ENCODE data around the gene ARG1.
"Not testable (repeated sequence)": the region's sequence is repeated elsewhere in the genome, so short reads cannot be mapped to it uniquely, and the experiment has no call there.

The ARG1 gene

DNA sequence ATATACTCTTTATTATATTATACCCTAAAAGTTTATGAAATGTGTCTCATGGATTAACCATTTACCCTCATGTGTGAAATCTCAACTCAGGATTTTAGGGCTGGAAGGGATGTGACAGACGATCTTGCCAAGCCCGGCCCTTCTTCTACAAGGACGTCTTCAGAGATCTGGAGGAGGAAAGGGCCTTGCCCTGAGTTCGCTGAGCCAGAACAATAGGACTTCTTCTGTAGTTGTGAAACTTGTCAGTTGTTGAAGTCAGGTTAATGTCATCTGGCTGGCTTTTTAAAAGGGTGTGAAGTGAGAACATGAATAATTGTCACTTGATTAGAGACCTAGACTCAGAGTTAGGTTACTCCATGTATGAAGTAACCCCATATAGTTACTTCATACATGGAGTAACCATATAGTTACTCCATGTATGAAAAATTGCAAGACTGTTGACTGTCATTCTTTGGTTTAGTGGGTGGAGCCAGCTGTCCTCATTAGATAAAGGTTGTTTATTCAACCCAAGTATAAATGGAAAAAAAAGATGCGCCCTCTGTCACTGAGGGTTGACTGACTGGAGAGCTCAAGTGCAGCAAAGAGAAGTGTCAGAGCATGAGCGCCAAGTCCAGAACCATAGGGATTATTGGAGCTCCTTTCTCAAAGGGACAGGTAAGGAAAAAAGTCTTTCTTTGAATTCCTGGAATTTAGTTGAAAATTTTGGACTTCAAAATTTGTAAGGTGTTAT lies at the start of gene ARG1:
Gene ARG1 (plus strand): TSS at position 541 of the 730 bp plus-strand sequence. CDS start 57 bp downstream, at position 598.
- Histone ChIP-seq H3K27me3 (replicated peaks; ENCODE audit: control insufficient read depth, insufficient read depth, low read length) (no peaks in the 10 kb centered on the region), H3K36me3 (ENCODE audit: control insufficient read depth, insufficient read depth, low read length) (no peaks in the 10 kb centered on the region), H3K4me3 (replicated peaks; ENCODE audit: low read depth, low read length) (no peak within 1 kb of the TSS)
- DNase-seq (ENCODE audit: extremely low read depth, insufficient read length) = no peak
- TF ChIP-seq, protein P1, sequence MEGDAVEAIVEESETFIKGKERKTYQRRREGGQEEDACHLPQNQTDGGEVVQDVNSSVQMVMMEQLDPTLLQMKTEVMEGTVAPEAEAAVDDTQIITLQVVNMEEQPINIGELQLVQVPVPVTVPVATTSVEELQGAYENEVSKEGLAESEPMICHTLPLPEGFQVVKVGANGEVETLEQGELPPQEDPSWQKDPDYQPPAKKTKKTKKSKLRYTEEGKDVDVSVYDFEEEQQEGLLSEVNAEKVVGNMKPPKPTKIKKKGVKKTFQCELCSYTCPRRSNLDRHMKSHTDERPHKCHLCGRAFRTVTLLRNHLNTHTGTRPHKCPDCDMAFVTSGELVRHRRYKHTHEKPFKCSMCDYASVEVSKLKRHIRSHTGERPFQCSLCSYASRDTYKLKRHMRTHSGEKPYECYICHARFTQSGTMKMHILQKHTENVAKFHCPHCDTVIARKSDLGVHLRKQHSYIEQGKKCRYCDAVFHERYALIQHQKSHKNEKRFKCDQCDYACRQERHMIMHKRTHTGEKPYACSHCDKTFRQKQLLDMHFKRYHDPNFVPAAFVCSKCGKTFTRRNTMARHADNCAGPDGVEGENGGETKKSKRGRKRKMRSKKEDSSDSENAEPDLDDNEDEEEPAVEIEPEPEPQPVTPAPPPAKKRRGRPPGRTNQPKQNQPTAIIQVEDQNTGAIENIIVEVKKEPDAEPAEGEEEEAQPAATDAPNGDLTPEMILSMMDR (IDR thresholded peaks at IDR 0.05; ENCODE audit: insufficient read depth, low read length, poor library complexity, severe bottlenecking) = no peak

DNA sequence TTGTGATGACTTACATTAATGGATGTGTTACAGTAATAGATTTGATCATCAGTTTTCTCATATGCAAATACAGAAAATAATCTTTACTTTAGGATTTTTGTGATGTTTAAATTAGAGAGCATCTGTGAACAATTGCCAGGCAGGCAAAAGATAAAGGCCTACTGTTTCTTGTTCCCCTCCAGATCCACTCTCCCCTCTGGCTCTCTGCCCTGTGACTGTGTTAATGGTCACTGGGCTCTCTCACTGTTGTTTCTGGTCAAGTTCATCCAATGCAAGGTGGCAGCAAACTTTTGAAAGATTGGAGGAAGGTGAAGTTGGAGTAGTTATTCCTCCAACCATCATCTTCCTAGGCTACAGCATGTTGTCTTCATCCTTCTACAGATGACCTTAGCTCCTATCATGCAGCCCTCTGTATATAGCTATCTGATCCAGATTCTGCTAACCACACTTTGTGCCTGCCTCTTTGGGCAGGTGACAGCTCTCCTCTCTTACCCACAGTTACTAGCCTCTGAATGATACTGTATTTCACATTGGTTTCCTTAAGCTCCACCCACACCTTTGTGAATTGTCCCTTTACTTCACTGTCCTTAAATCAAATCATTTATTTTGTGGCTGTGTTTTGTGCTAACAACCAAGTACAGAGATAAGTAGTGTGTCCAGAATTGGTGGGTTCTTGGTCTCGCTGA lies 48.9 kb upstream of the ARG1 start:
- no peak for DNase-seq (ENCODE audit: extremely low read depth, insufficient read length)
- TF ChIP-seq, protein P1 (IDR thresholded peaks at IDR 0.05; ENCODE audit: insufficient read depth, low read length, poor library complexity, severe bottlenecking) = no peak

DNA sequence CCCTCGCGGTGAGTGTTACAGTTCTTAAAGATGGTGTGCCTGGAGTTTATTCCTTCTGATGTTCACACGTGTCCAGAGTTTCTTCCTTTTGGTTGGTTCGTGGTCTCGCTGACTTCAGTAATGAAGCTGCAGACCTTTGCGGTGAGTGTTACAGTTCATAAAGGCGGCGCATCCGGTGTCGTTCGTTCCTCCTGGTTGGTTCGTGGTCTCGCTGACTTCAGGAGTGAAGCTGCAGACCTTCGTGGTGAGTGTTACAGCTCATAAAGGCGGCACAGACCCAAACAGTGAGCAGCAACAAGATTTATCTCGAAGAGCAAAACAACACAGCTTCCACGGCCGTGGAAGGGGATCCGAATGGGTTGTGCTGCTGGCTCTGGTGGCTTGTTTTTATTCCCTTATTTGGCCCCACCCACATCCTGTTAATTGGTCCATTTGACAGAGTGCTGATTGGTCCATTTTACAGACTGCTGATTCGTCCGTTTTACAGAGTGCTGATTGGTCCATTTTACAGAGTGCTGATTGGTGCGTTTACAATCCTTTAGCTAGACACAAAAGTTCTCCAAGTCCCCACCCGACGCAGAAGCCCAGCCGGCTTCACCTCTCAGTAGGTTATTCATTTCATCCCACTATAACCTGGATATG lies 48.2 kb upstream of the ARG1 start:
- Histone ChIP-seq H3K4me3 (replicated peaks; ENCODE audit: low read depth, low read length) (no peak overlapping the region), H3K27me3 (replicated peaks; ENCODE audit: control insufficient read depth, insufficient read depth, low read length) (no peaks in the 10 kb centered on the region), H3K36me3 (ENCODE audit: control insufficient read depth, insufficient read depth, low read length) (no peaks in the 10 kb centered on the region)
- no peak for DNase-seq (ENCODE audit: extremely low read depth, insufficient read length)
- TF ChIP-seq, protein P1 (IDR thresholded peaks at IDR 0.05; ENCODE audit: insufficient read depth, low read length, poor library complexity, severe bottlenecking) = no peak

More for the DNA sequence above, 48.9 kb upstream of the ARG1 start:
- H3K36me3 ChIP-seq (ENCODE audit: control insufficient read depth, insufficient read depth, low read length) = no peaks in the 10 kb centered on the region
- no peaks in the 10 kb centered on the region for H3K27me3 ChIP-seq (replicated peaks; ENCODE audit: control insufficient read depth, insufficient read depth, low read length)
- no peak overlapping the region for H3K4me3 ChIP-seq (replicated peaks; ENCODE audit: low read depth, low read length)

DNA sequence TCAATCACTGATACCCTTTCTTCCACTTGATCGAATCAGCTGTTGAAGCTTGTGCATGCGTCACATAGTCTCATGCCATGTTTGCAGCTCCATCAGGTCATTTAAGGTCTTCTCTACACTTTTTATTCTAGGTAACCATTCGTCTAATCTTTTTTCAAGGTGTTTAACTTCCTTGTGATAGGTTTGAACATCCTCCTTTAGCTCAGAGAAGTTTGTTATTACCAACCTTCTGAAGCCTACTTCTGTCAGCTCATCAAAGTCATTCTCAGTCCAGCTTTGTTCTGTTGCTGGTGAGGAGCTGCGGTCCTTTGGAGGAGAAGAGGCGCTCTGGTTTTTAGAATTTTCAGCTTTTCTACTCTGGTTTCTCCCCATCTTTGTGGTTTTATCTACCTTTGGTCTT lies 42.1 kb upstream of the ARG1 start:
- not testable (repeated sequence) for DNase-seq (ENCODE audit: extremely low read depth, insufficient read length); H3K36me3 ChIP-seq (ENCODE audit: control insufficient read depth, insufficient read depth, low read length); H3K4me3 ChIP-seq (replicated peaks; ENCODE audit: low read depth, low read length); H3K27me3 ChIP-seq (replicated peaks; ENCODE audit: control insufficient read depth, insufficient read depth, low read length)

DNA sequence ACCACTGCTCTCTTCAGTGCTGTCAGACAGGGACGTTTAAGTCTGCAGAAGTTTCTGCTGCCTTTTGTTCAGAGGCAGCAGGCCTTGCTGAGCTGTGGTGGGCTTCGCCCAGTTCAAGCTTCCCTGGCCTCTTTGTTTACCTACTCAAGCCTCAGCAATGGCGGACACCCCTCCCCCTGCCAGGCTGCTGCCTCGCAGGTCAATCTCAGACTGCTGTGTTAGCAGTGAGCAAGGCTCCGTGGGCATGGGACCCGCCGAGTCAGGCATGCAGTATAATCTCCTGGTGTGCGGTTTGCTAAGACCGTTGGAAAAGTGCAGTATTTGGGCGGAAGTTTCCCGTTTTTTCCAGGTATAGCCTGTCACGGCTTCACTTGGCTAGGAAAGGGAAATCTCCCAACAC lies 41.3 kb upstream of the ARG1 start:
- H3K4me3 ChIP-seq (replicated peaks; ENCODE audit: low read depth, low read length); H3K36me3 ChIP-seq (ENCODE audit: control insufficient read depth, insufficient read depth, low read length); DNase-seq (ENCODE audit: extremely low read depth, insufficient read length); H3K27me3 ChIP-seq (replicated peaks; ENCODE audit: control insufficient read depth, insufficient read depth, low read length): not testable (repeated sequence)

DNA sequence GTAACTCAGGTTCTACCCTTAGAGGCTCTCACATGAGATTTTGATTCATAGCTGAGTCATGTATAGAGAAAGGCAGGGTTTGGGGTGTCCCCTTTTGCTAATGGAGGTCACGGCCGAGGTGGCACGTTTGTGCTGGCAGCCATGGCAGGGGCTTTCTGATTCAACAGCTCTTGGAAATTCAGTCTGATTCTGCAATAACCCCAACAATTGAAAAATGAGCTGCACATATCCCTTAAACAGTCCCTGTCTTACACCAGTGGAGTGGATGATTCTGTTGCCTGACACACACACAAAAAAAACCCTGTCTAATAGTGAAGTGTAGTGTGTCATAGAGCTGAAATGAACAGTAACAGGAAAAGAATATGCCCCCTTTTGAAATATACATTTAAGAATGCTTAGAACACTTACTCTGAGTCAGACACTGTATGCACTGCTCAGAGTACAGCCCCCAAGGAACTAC lies 40.4 kb upstream of the ARG1 start:
- Histone ChIP-seq H3K36me3 (ENCODE audit: control insufficient read depth, insufficient read depth, low read length) (no peaks in the 10 kb centered on the region), H3K27me3 (replicated peaks; ENCODE audit: control insufficient read depth, insufficient read depth, low read length) (no peaks in the 10 kb centered on the region), H3K4me3 (replicated peaks; ENCODE audit: low read depth, low read length) (no peak overlapping the region)
- TF ChIP-seq, protein P1 (IDR thresholded peaks at IDR 0.05; ENCODE audit: insufficient read depth, low read length, poor library complexity, severe bottlenecking) = no peak
- peak; percentile 44 for DNase-seq (ENCODE audit: extremely low read depth, insufficient read length)

DNA sequence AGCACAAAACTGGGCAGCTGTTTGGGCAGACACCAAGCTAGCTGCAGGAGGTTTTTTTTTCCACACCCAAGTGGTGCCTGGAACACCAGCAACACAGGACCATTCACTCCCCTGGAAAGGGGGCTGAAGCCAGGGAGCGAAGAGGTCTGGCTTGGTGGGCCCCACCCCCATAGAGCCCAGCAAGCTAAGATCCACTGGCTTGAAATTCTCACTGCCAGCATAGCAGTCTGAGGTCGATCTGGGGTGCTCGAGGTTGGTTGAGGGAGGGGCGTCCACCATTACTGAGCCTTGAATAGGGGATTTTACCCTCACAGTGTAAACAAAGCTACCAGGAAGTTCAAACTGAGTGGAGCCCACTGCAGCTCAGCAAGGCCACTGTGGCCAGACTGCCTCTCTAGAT lies 34.4 kb upstream of the ARG1 start:
- DNase-seq (ENCODE audit: extremely low read depth, insufficient read length); H3K4me3 ChIP-seq (replicated peaks; ENCODE audit: low read depth, low read length); H3K27me3 ChIP-seq (replicated peaks; ENCODE audit: control insufficient read depth, insufficient read depth, low read length); H3K36me3 ChIP-seq (ENCODE audit: control insufficient read depth, insufficient read depth, low read length): not testable (repeated sequence)

All from GM06990 (cell line).